Transverse colon (tissue), 4 donors: ENCODE measurements around the gene C2CD4C. TPM values are rescaled to one million over a fixed set of nuclear protein-coding genes. Genes with fewer than 3 reads are reported as not detected.
A peak's percentile ranks its signal among the peaks of the same experiment; 100 is the strongest.
"Not testable (repeated sequence)": the region's sequence is repeated elsewhere in the genome, so short reads cannot be mapped to it uniquely, and the experiment has no call there.

Source experiments
- DNase-seq: peaks from one replicate; pipeline ENCODE4 v3.0.0-alpha.2; 2019
- H3K27ac ChIP-seq, 4 donors: fragments of 200-600 bp; sonication (generic); 2 replicates each; pipeline ENCODE4 v1.5.1; 2016 to 2018; ENCODE audit warnings: inconsistent platforms in 4 of 4
- H3K27me3 ChIP-seq: fragments of 200-600 bp; sonication (generic); 2 replicates; pipeline ENCODE4 v1.5.1; 2017; ENCODE audit warnings: inconsistent platforms
- H3K36me3 ChIP-seq, 4 donors: fragments of 200-600 bp; sonication (generic); 2 replicates each; pipeline ENCODE4 v1.5.1; 2017 to 2019; ENCODE audit warnings: inconsistent platforms in 4 of 4
- H3K4me1 ChIP-seq, 4 donors: fragments of 200-600 bp; sonication (generic); 2 replicates each; pipeline ENCODE4 v1.5.1; 2017 to 2020; ENCODE audit warnings: inconsistent platforms in 4 of 4
- H3K4me3 ChIP-seq, 4 donors: fragments of 200-600 bp; sonication (generic); 1 replicate in 1 of 4; 2 replicates in 3 of 4; pipeline versions ENCODE4 v1.5.1 to v1.6.1; 2017 to 2019; ENCODE audit warnings: inconsistent platforms in 4 of 4
- H3K9me3 ChIP-seq, 2 donors: fragments of 200-600 bp; sonication (generic); 2 replicates each; pipeline ENCODE4 v1.5.1; 2017 to 2019; ENCODE audit warnings: inconsistent platforms in 2 of 2
- CTCF ChIP-seq, 5 experiments: fragments of 200-600 bp in 3 of 5; fragments of 450-650 bp in 2 of 5; sonication (generic) in 3 of 5; IDR thresholded peaks; 1 replicate in 2 of 5; 2 replicates in 3 of 5; pipeline ENCODE4 v1.5.1; 2016 to 2017; ENCODE audit warnings: antibody characterized with exemption in 5 of 5, inconsistent platforms in 3 of 5, mild to moderate bottlenecking in 2 of 5, moderate library complexity in 1 of 5
- EP300 ChIP-seq: sonication (generic); formaldehyde crosslinking; IDR thresholded peaks from one replicate; pipeline ENCODE4 v1.6.1; 2017; ENCODE audit warnings: antibody characterized with exemption, low read depth
- POLR2A ChIP-seq: fragments of 450-650 bp; IDR thresholded peaks from one replicate; pipeline ENCODE4 v1.6.1; 2016; ENCODE audit warnings: antibody characterized with exemption, mild to moderate bottlenecking, moderate library complexity
- POLR2AphosphoS5 ChIP-seq, 3 donors: sonication (generic); formaldehyde crosslinking; IDR thresholded peaks; one replicate each; pipeline ENCODE4 v1.6.1; 2016; ENCODE audit warnings: antibody characterized with exemption in 3 of 3
- WGBS, 2 donors: methylation state at CpG; one replicate each; pipeline ENCODE4 v1.1.5; 2018; ENCODE audit warnings: low coverage in 1 of 2; 5-methylcytosine and 5-hydroxymethylcytosine counted together
- in situ Hi-C, 4 donors: fragments of 200-750 bp; cut with MboI; loops; one replicate each; pipeline versions ENCODE4 v1.15.0 to v1.15.1; 2017; ENCODE audit warnings: low sequenced_read_pairs in 3 of 4, low pct_ligation_motif_present in 1 of 4, low pct_unique_long_range_greater_than_20kb in 1 of 4
- intact Hi-C: fragments of 100-400 bp; cut with DNase I; formaldehyde crosslinking; loops from one replicate; pipeline ENCODE4 v1.15.1; 2023; ENCODE audit warnings: low total_unique reads
- total RNA-seq, 4 donors: library from RNA; depleted of rRNA; stranded (reverse); fragments of >200 nt; gene quantifications; one replicate each; pipeline ENCODE4 v1.1.0, GENCODE V29; 2016

Gene C2CD4C
- total RNA-seq, 4 donors from 2014 or later: 0.55 to 0.79 TPM; not detected in 2

- in situ Hi-C loops: no loop called here
- TF ChIP-seq POLR2AphosphoS5 (IDR thresholded peaks at IDR 0.05): no peak
- no peaks in the 10 kb centered on the region for H3K4me1 ChIP-seq
- no peaks in the 10 kb centered on the region for H3K9me3 ChIP-seq
- peaks cover 44% of the 10 kb centered on the region for H3K27me3 ChIP-seq
- no peak overlapping the region for H3K4me3 ChIP-seq
- no peak overlapping the region for H3K27ac ChIP-seq
- no peak for DNase-seq
- intact Hi-C loops: no loop called here
- 54% methylated on average over 5 to 9 of the region's 9 CpGs for WGBS, 2 donors
- no peaks in the 10 kb centered on the region for H3K36me3 ChIP-seq
Measured at GRCh38 chr19:384799-385169, 24.2 kb downstream of the C2CD4C start.

- DNase-seq: no peak
- in situ Hi-C loops: no loop called here
- Histone ChIP-seq H3K36me3 (no peaks in the 10 kb centered on the region), H3K9me3 (no peaks in the 10 kb centered on the region), H3K27me3 (peaks cover 40% of the 10 kb centered on the region), H3K27ac (no peak overlapping the region), H3K4me1 (no peaks in the 10 kb centered on the region), H3K4me3 (no peak overlapping the region)
- peak; percentile 47 to 55 (median 49) for TF ChIP-seq CTCF (IDR thresholded peaks at IDR 0.05)
- TF ChIP-seq POLR2AphosphoS5 (IDR thresholded peaks at IDR 0.05): no peak
- TF ChIP-seq EP300: no peak
- intact Hi-C loops: no loop called here
- WGBS, 2 donors: 34% methylated on average over 39 of the region's 44 CpGs; no CpG with 5 or more reads in 1 of the 2 donors
Measured at GRCh38 chr19:383922-384798, 24.8 kb downstream of the C2CD4C start.

GRCh38 chr19:383040-383439 lies 25.9 kb downstream of the C2CD4C start:
- no peaks in the 10 kb centered on the region for H3K36me3 ChIP-seq
- no peak for DNase-seq
- TF ChIP-seq POLR2AphosphoS5 (IDR thresholded peaks at IDR 0.05): no peak
- TF ChIP-seq EP300: no peak
- TF ChIP-seq CTCF (IDR thresholded peaks at IDR 0.05): no peak
- no peak for TF ChIP-seq POLR2A
- H3K27ac ChIP-seq: no peak overlapping the region
- intact Hi-C loops: no loop called here
- 67 to 81% methylated on average over 1 to 18 of the region's 19 CpGs for WGBS, 2 donors
- in situ Hi-C loops: no loop called here
- peaks cover 35% of the 10 kb centered on the region for H3K27me3 ChIP-seq
- no peaks in the 10 kb centered on the region for H3K4me1 ChIP-seq
- H3K4me3 ChIP-seq: no peak overlapping the region
- H3K9me3 ChIP-seq: no peaks in the 10 kb centered on the region

- DNase-seq, H3K4me1 ChIP-seq, intact Hi-C loops, H3K36me3 ChIP-seq, in situ Hi-C loops, H3K4me3 ChIP-seq, H3K9me3 ChIP-seq, H3K27ac ChIP-seq: not testable (repeated sequence)
- H3K27me3 ChIP-seq: peaks cover 33% of the 10 kb centered on the region
- WGBS, 2 donors: 52 to 66% methylated on average over 6 to 9 of the region's 9 CpGs
Measured at GRCh38 chr19:382578-382977, 26.4 kb downstream of the C2CD4C start.

GRCh38 chr19:381901-382300 lies 27.0 kb downstream of the C2CD4C start:
- 57 to 64% methylated on average over 11 of the region's 11 CpGs for WGBS, 2 donors
- H3K27ac ChIP-seq, intact Hi-C loops, in situ Hi-C loops, DNase-seq, H3K4me1 ChIP-seq, H3K4me3 ChIP-seq, H3K9me3 ChIP-seq, H3K36me3 ChIP-seq: not testable (repeated sequence)
- H3K27me3 ChIP-seq: peaks cover 32% of the 10 kb centered on the region

GRCh38 chr19:380618-381219 lies 28.2 kb downstream of the C2CD4C start:
- DNase-seq, H3K27ac ChIP-seq, H3K36me3 ChIP-seq, H3K4me1 ChIP-seq, intact Hi-C loops, H3K9me3 ChIP-seq, in situ Hi-C loops, H3K4me3 ChIP-seq: not testable (repeated sequence)
- 69 to 84% methylated on average over 7 to 16 of the region's 17 CpGs for WGBS, 2 donors
- peaks cover 27% of the 10 kb centered on the region for H3K27me3 ChIP-seq
